ENCODE measurements around the gene TBC1D7. TPM values are rescaled to one million over a fixed set of nuclear protein-coding genes. Genes with fewer than 3 reads are reported as not detected.

The TBC1D7 gene
- total RNA-seq, 1 donor from 2014 or later, result 34.7 TPM

- no peaks in the 10 kb centered on the region for H3K9me3 Mint-ChIP-seq (ENCODE audit: low read depth)
- DNase-seq (ENCODE audit: low spot score, unreplicated experiment), result no peak
- H3K4me3 Mint-ChIP-seq (ENCODE audit: low read depth), result no peak overlapping the region
- peaks cover 20% of the 10 kb centered on the region for H3K27me3 Mint-ChIP-seq
- no peaks in the 10 kb centered on the region for H3K36me3 Mint-ChIP-seq (ENCODE audit: insufficient read depth)
- H3K27ac Mint-ChIP-seq, result no peak overlapping the region
- TF ChIP-seq, protein P1, sequence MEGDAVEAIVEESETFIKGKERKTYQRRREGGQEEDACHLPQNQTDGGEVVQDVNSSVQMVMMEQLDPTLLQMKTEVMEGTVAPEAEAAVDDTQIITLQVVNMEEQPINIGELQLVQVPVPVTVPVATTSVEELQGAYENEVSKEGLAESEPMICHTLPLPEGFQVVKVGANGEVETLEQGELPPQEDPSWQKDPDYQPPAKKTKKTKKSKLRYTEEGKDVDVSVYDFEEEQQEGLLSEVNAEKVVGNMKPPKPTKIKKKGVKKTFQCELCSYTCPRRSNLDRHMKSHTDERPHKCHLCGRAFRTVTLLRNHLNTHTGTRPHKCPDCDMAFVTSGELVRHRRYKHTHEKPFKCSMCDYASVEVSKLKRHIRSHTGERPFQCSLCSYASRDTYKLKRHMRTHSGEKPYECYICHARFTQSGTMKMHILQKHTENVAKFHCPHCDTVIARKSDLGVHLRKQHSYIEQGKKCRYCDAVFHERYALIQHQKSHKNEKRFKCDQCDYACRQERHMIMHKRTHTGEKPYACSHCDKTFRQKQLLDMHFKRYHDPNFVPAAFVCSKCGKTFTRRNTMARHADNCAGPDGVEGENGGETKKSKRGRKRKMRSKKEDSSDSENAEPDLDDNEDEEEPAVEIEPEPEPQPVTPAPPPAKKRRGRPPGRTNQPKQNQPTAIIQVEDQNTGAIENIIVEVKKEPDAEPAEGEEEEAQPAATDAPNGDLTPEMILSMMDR (IDR thresholded peaks at IDR 0.05; ENCODE audit: unreplicated experiment), result no peak
- H3K4me1 Mint-ChIP-seq (ENCODE audit: low read depth), result peaks cover 5% of the 10 kb centered on the region
Observed at GRCh38 chr6:13372688-13373487, 44.6 kb upstream of the TBC1D7 start.

DNA sequence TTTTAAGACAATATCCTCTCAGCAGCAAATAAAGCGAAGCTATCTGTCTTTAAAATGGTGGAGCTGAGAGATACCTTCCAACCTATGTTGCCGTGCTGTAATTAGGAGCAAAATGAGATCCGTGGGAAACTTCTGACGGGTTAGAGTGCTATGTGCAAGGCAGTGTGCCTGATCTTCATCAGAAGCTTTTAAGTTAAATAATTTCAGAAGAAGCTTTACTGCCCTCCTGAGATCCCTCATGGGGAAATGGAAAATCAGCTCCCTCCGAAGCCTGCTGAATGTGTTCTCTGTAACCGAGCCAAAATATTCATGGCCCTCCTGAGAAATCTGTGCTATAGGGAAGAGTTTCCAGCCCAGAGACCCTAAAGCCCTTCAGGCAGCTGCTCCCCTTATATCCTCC lies 43.7 kb upstream of the TBC1D7 start:
- Mint-ChIP-seq H3K27me3 (peaks cover 20% of the 10 kb centered on the region), H3K36me3 (ENCODE audit: insufficient read depth) (no peaks in the 10 kb centered on the region), H3K4me3 (ENCODE audit: low read depth) (no peak overlapping the region), H3K4me1 (ENCODE audit: low read depth) (peaks cover 13% of the 10 kb centered on the region), H3K9me3 (ENCODE audit: low read depth) (no peaks in the 10 kb centered on the region), H3K27ac (no peak overlapping the region)
- DNase-seq (ENCODE audit: low spot score, unreplicated experiment), result no peak
- TF ChIP-seq, protein P1 (IDR thresholded peaks at IDR 0.05; ENCODE audit: unreplicated experiment), result no peak

GRCh38 chr6:13371421-13372072 lies 43.2 kb upstream of the TBC1D7 start:
- H3K4me1 Mint-ChIP-seq (ENCODE audit: low read depth), result peaks cover 14% of the 10 kb centered on the region
- TF ChIP-seq, protein P1 (IDR thresholded peaks at IDR 0.05; ENCODE audit: unreplicated experiment), result no peak
- H3K36me3 Mint-ChIP-seq (ENCODE audit: insufficient read depth), result no peaks in the 10 kb centered on the region
- no peak overlapping the region for H3K4me3 Mint-ChIP-seq (ENCODE audit: low read depth)
- no peaks in the 10 kb centered on the region for H3K9me3 Mint-ChIP-seq (ENCODE audit: low read depth)
- peaks cover 20% of the 10 kb centered on the region for H3K27me3 Mint-ChIP-seq
- DNase-seq (ENCODE audit: low spot score, unreplicated experiment), result no peak
- H3K27ac Mint-ChIP-seq, result no peak overlapping the region

DNA sequence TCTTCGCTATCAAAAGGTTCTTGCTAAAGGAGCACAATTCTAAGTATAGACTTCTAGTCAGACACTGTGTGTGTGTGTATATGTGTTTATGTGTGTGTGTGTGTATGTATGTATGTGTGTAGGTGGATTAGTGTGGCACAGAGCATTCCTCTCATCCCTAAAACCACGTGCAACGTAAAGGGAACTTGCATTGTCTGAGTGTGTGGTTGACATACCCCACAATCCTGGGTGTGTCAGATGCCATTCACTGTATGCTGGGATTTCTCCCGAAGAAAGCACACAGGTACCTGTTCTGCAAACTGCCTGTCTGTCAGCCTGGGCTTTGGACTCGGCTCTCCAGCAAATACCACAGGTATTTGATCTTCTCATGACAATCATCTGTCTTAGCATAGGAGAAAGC lies 42.3 kb upstream of the TBC1D7 start:
- no peak overlapping the region for H3K4me3 Mint-ChIP-seq (ENCODE audit: low read depth)
- no peak for DNase-seq (ENCODE audit: low spot score, unreplicated experiment)
- peaks cover 14% of the 10 kb centered on the region for H3K4me1 Mint-ChIP-seq (ENCODE audit: low read depth)
- H3K9me3 Mint-ChIP-seq (ENCODE audit: low read depth), result no peaks in the 10 kb centered on the region
- peaks cover 20% of the 10 kb centered on the region for H3K27me3 Mint-ChIP-seq
- no peaks in the 10 kb centered on the region for H3K36me3 Mint-ChIP-seq (ENCODE audit: insufficient read depth)
- TF ChIP-seq, protein P1 (IDR thresholded peaks at IDR 0.05; ENCODE audit: unreplicated experiment), result no peak
- no peak overlapping the region for H3K27ac Mint-ChIP-seq

DNA sequence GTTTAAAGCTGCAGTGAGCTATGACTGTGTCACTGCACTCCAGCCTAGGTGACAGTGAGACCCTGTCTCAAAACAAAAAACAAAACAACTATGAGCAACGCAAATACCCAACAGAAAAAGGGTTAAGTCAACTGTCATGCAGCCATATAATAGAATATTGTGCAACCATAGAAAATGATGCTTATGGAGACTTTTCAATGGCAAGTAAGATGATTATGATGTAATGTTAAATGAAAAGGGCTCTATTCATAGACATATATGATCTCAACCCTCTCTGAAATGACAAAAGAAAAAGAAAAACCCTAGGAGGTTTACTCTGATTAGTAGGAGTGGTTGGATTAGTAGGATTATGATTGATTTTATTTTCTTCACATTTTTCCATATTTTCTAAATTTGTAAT lies 41.3 kb upstream of the TBC1D7 start:
- no peaks in the 10 kb centered on the region for H3K9me3 Mint-ChIP-seq (ENCODE audit: low read depth)
- peaks cover 20% of the 10 kb centered on the region for H3K27me3 Mint-ChIP-seq
- H3K4me1 Mint-ChIP-seq (ENCODE audit: low read depth), result peaks cover 14% of the 10 kb centered on the region
- H3K36me3 Mint-ChIP-seq (ENCODE audit: insufficient read depth), result no peaks in the 10 kb centered on the region
- TF ChIP-seq, protein P1 (IDR thresholded peaks at IDR 0.05; ENCODE audit: unreplicated experiment), result no peak
- no peak overlapping the region for H3K27ac Mint-ChIP-seq
- no peak overlapping the region for H3K4me3 Mint-ChIP-seq (ENCODE audit: low read depth)
- no peak for DNase-seq (ENCODE audit: low spot score, unreplicated experiment)

Data from progenitor cell of endocrine pancreas (in vitro differentiated cells).